Endothelial cell of umbilical vein (primary cell): ENCODE measurements around the gene C2orf76. TPM values are rescaled to one million over a fixed set of nuclear protein-coding genes. Genes with fewer than 3 reads are reported as not detected.

Experiments used
- BruUV-seq: library from RNA; stranded (reverse); fragments of 400-500 nt; replicated peaks from 2 replicates; lab custom pipeline; 2021; lab: Mats Ljungman, UMichigan
- CTCF ChIA-PET: fragments of 300-600, 350-600 bp; sonication (Branson Sonifier 250); formaldehyde crosslinking; loops from one replicate; lab custom pipeline; 2021; ENCODE audit warnings: antibody characterized with exemption, inconsistent platforms; lab: Charles Lee
- POLR2A ChIA-PET: fragments of 300-600, 350-600 bp; sonication (Branson Sonifier 250); formaldehyde crosslinking; loops from one replicate; lab custom pipeline; 2021; ENCODE audit warnings: antibody characterized with exemption, inconsistent platforms; lab: Charles Lee
- DNase-seq: peaks from one replicate; pipeline ENCODE4 v3.0.0-alpha.2; 2011; ENCODE audit warnings: low read depth, low spot score
- FAIRE-seq: peaks from 2 replicates; lab custom pipeline; 2011; peaks lifted over from hg19 to GRCh38; lab: Jason Lieb, UNC
- H2AFZ ChIP-seq: 2 replicates; pipeline ENCODE4 v1.6.0; 2012; ENCODE audit warnings: low read depth, low read length, control low read depth, inconsistent platforms
- H3K27ac ChIP-seq: 2 replicates; pipeline ENCODE4 v1.5.1; 2011; ENCODE audit warnings: low read depth, mild to moderate bottlenecking, control low read depth, low read length, moderate library complexity; ENCODE audit not compliant: insufficient read depth
- H3K27me3 ChIP-seq, 2 experiments: 2 replicates each; pipeline versions ENCODE4 v1.6.0 to v1.6.1; 2011; ENCODE audit warnings: low read length in 2 of 2, mixed read lengths in 1 of 2; ENCODE audit not compliant: control insufficient read depth in 2 of 2, insufficient read depth in 2 of 2
- H3K36me3 ChIP-seq, 2 experiments: 2 replicates in 1 of 2; 3 replicates in 1 of 2; pipeline ENCODE4 v1.5.1; 2011; ENCODE audit warnings: low read length in 2 of 2, mild to moderate bottlenecking in 1 of 2, moderate library complexity in 1 of 2; ENCODE audit not compliant: control insufficient read depth in 2 of 2, insufficient read depth in 2 of 2; ENCODE audit errors: extremely low read depth in 1 of 2
- H3K4me1 ChIP-seq: 3 replicates; pipeline ENCODE4 v1.5.1; 2011; ENCODE audit warnings: mild to moderate bottlenecking, low read length; ENCODE audit not compliant: control insufficient read depth, insufficient read depth; ENCODE audit errors: extremely low read depth
- H3K4me2 ChIP-seq: 2 replicates; pipeline ENCODE4 v1.6.1; 2011; ENCODE audit warnings: low read length, control low read depth, mixed read lengths; ENCODE audit not compliant: insufficient read depth
- H3K4me3 ChIP-seq, 3 experiments: fragments of 200-600 bp in 1 of 3; sonication (generic), shearing (Covaris generic) in 1 of 3; replicated peaks in 1 of 3; 2 replicates each; pipeline ENCODE4 v1.5.1; 2011 to 2016; ENCODE audit warnings: control low read depth in 3 of 3, low read length in 3 of 3, mild to moderate bottlenecking in 2 of 3, inconsistent platforms in 1 of 3, low read depth in 1 of 3, moderate library complexity in 1 of 3; ENCODE audit not compliant: insufficient read depth in 1 of 3
- H3K79me2 ChIP-seq: 2 replicates; pipeline ENCODE4 v1.6.0; 2012; ENCODE audit warnings: low read length, inconsistent platforms; ENCODE audit not compliant: control insufficient read depth, insufficient read depth
- H3K9ac ChIP-seq: replicated peaks from 2 replicates; pipeline ENCODE3; 2011; ENCODE audit warnings: low read length, control low read depth; ENCODE audit not compliant: insufficient read depth; ENCODE audit errors: extremely low read depth
- H3K9me1 ChIP-seq: replicated peaks from 3 replicates; pipeline ENCODE4 v1.6.0; 2011; ENCODE audit warnings: mild to moderate bottlenecking, low read length; ENCODE audit not compliant: control insufficient read depth, insufficient read depth; ENCODE audit errors: extremely low read depth
- H3K9me3 ChIP-seq: replicated peaks from 2 replicates; pipeline ENCODE4 v1.5.1; 2012; ENCODE audit warnings: low read length, inconsistent platforms; ENCODE audit not compliant: control insufficient read depth, insufficient read depth
- H4K20me1 ChIP-seq: replicated peaks from 2 replicates; pipeline ENCODE3; 2011; ENCODE audit warnings: mild to moderate bottlenecking, low read length; ENCODE audit not compliant: control insufficient read depth, insufficient read depth; ENCODE audit errors: extremely low read depth
- CTCF ChIP-seq, 2 donors: IDR thresholded peaks; 1 replicate in 1 of 2; 2 replicates in 1 of 2; pipeline ENCODE4 v1.5.1; 2011; ENCODE audit warnings: low read length in 2 of 2, mild to moderate bottlenecking in 2 of 2, moderate library complexity in 2 of 2, control low read depth in 1 of 2, inconsistent platforms in 1 of 2, low read depth in 1 of 2; ENCODE audit not compliant: insufficient read depth in 1 of 2; ENCODE audit errors: extremely low read depth in 1 of 2
- EZH2 ChIP-seq: IDR thresholded peaks from 2 replicates; pipeline ENCODE4 v1.6.1; 2012; ENCODE audit warnings: borderline replicate concordance, low read depth, mild to moderate bottlenecking, moderate library complexity, low read length, inconsistent platforms; ENCODE audit not compliant: severe bottlenecking
- FOS ChIP-seq: IDR thresholded peaks from 2 replicates; pipeline ENCODE4 v1.6.1; 2011; ENCODE audit warnings: mild to moderate bottlenecking, low read length, moderate library complexity, borderline replicate concordance; ENCODE audit not compliant: insufficient read depth
- GATA2 ChIP-seq: IDR thresholded peaks from 2 replicates; pipeline ENCODE4 v1.7.0; 2011; ENCODE audit warnings: low read depth, mild to moderate bottlenecking, moderate library complexity, mixed read lengths, low read length; ENCODE audit not compliant: insufficient read length, insufficient read depth
- JUN ChIP-seq: IDR thresholded peaks from 2 replicates; pipeline ENCODE4 v1.6.1; 2011; ENCODE audit warnings: borderline replicate concordance, low read depth; ENCODE audit not compliant: insufficient read length, insufficient read depth
- MAX ChIP-seq: IDR thresholded peaks from 2 replicates; pipeline ENCODE4 v1.6.1; 2011; ENCODE audit not compliant: insufficient read depth, insufficient read length
- MYC ChIP-seq: IDR thresholded peaks from one replicate; pipeline ENCODE4 v1.6.1; 2011; ENCODE audit warnings: mild to moderate bottlenecking, low read depth, low read length
- POLR2A ChIP-seq: IDR thresholded peaks from 2 replicates; pipeline ENCODE4 v1.6.1; 2012; ENCODE audit warnings: low read depth, mild to moderate bottlenecking, control low read depth, low read length
- POLR2AphosphoS5 ChIP-seq: IDR thresholded peaks from 2 replicates; pipeline ENCODE4 v1.6.1; 2012; ENCODE audit warnings: low read depth, mild to moderate bottlenecking, control low read depth, low read length, moderate library complexity; ENCODE audit not compliant: insufficient read depth
- dilution Hi-C: fragments of 300-500 bp; cut with MboI; formaldehyde crosslinking; loops from one replicate; pipeline ENCODE4 v1.15.0; 2019; ENCODE audit warnings: low sequenced_read_pairs; ENCODE audit not compliant: extremely low pct_ligation_motif_present
- intact Hi-C: fragments of 100-400 bp; cut with micrococcal nuclease; formaldehyde crosslinking; loops from one replicate; pipeline ENCODE4 v1.10.0; 2022
- polyA plus RNA-seq, 4 experiments: library from polyadenylated mRNA; depleted of rRNA in 3 of 4; stranded (reverse) in 3 of 4; unstranded in 1 of 4; fragments of >200 nt; gene quantifications; 2 replicates each; pipeline versions ENCODE4 v1.2.1 to v1.2.3, GENCODE V29; 2011 to 2012; ENCODE audit warnings: missing spikeins in 1 of 4
- total RNA-seq: library from RNA; stranded (reverse); gene quantifications from 2 replicates; pipeline ENCODE4 v1.2.3, GENCODE V29; 2021

Gene C2orf76
- total and polyA plus RNA-seq, 2 donors (not counting 3 experiments of a cell fraction or from before 2014, with no cell fraction given): 7.4 to 12.1 TPM

- Histone ChIP-seq H2AFZ (no peak overlapping the region), H4K20me1 (no peaks in the 10 kb centered on the region), H3K36me3 (no peaks in the 10 kb centered on the region), H3K79me2 (no peaks in the 10 kb centered on the region), H3K27ac (no peak overlapping the region), H3K4me2 (no peak overlapping the region), H3K9me3 (no peaks in the 10 kb centered on the region), H3K4me1 (peaks cover 15% of the 10 kb centered on the region), H3K27me3 (no peaks in the 10 kb centered on the region), H3K9ac (no peak overlapping the region), H3K4me3 (no peak overlapping the region), H3K9me1 (no peaks in the 10 kb centered on the region)
- dilution Hi-C loops: no loop called here
- no TSS peak for BruUV-seq
- TF ChIP-seq MYC: no peak
- TF ChIP-seq POLR2AphosphoS5: no peak
- no peak for TF ChIP-seq MAX
- no peak for TF ChIP-seq GATA2
- no peak for TF ChIP-seq JUN
- TF ChIP-seq FOS: no peak
- no peak for TF ChIP-seq POLR2A
- TF ChIP-seq EZH2: no peak
- no peak for TF ChIP-seq CTCF (IDR thresholded peaks at IDR 0.05; ENCODE audit: extremely low read depth in 1 of 2, insufficient read depth in 1 of 2, low read depth in 1 of 2, low read length in 2 of 2)
- POLR2A ChIA-PET: no interaction called here
- intact Hi-C loops: loop anchor here (10.0 kb wide), 1 partner anchor 105 kb away; the partner anchor contains the start of genes C2orf76 and DBI
- FAIRE-seq (peak; percentile 50), DNase-seq (no peak)
- CTCF ChIA-PET: no interaction called here
Measured at GRCh38 chr2:119259296-119259860, 107.3 kb downstream of the C2orf76 start.
